ENCODE data around the gene TTC12.

- TF ChIP-seq CTCF (IDR thresholded peaks at IDR 0.05) (no peak), SIN3A (IDR thresholded peaks at IDR 0.05; ENCODE audit: borderline replicate concordance, insufficient read depth, low read depth, low read length) (no peak), TCF7L2 (IDR thresholded peaks at IDR 0.05; ENCODE audit: low read depth, low read length) (no peak), POLR2AphosphoS5 (IDR thresholded peaks at IDR 0.05; ENCODE audit: low read depth, low read length) (no peak), REST (IDR thresholded peaks at IDR 0.05; ENCODE audit: insufficient read depth in 1 of 2, low read depth in 2 of 2, low read length in 1 of 2) (no peak)
These were observed 27.6 kb upstream of the TTC12 start for GRCh38 chr11:113286509-113287497.
